NCI-H2107 treated with DMSO at 0.1 percent for 48 hours (cell line): ENCODE measurements around the gene MKLN1.
"Not testable (repeated sequence)": the region's sequence is repeated elsewhere in the genome, so short reads cannot be mapped to it uniquely, and the experiment has no call there.

Experiments used
- DNase-seq: peaks from one replicate; lab custom pipeline; 2025; ENCODE audit not compliant: unreplicated experiment; lab: John Stamatoyannopoulos, UW

Gene MKLN1

GRCh38 chr7:131327626-131328376, at the start of gene MKLN1:
Gene MKLN1, plus strand, starts transcription at chr7:131327876. Its CDS starts 24 bp downstream, at chr7:131327900.
- DNase-seq: peak; percentile 84

- DNase-seq: no peak
Measured at GRCh38 chr7:131279044-131279443, 48.6 kb upstream of the MKLN1 start.

DNA sequence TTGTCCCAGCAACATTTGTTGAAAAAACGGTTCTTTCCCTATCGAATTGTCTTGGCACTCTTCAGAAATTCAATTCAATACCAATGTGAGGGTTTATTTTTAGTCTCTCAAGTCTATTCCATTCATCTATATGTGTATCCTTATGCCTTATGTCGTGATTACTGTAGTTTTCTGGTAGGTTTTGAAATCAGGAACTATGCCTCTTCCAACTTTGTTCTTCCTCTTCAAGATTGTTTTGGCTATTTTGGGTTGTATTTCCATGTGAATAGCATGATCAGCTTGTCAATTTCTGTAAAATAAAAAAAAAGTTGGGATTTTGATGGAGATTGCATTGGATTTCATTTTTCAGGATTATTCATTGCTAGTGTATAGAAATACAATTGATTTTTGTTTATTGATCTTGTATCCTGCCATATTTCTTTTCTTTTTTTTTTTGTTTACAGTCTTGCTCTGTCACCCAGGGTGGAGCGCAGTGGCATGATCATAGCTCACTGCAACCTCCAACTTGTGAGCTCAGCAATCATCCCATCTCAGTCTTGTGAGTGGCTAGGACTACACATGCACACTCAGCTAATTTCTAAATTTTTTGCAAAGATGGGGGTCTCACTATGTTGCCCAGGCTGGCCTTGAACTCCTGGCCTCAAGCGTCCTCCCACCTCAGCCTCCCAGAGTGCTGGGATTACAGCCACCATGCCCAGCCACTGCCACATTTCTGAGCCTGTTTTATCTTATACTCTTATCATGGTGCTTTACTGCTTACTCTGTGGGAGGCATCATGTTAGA, 46.2 kb upstream of the MKLN1 start:
- DNase-seq: no peak

- peak; percentile 89 for DNase-seq
Measured at GRCh38 chr7:131284702-131285419, 42.8 kb upstream of the MKLN1 start.

GRCh38 chr7:131285556-131285955, 42.1 kb upstream of the MKLN1 start:
- no peak for DNase-seq

- no peak for DNase-seq
Measured at GRCh38 chr7:131288450-131288849, 39.2 kb upstream of the MKLN1 start.

GRCh38 chr7:131289051-131289450, 38.6 kb upstream of the MKLN1 start:
- DNase-seq: no peak

- no peak for DNase-seq
Measured at GRCh38 chr7:131292141-131292905, 35.4 kb upstream of the MKLN1 start.

- no peak for DNase-seq
Measured at GRCh38 chr7:131293018-131293417, 34.7 kb upstream of the MKLN1 start.

DNA sequence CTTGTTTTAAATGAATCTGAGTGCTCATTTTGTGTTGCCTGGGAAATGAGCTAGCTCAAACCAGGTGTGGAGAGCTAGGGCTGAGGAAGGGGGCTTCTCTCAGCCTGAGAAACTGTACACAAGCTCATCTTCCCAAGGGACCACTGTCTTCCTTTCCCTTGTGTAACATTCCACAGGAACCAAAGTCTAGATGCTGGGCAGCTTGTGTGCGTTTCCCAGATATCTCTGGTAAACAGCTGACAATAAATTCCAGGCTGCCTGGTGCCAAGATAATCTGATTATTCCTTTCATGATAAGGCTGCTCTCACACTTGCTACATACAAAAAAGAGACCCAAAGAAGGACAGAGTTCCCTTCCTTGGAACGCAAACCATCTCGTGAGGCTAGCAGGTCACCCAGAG, 33.1 kb upstream of the MKLN1 start:
- no peak for DNase-seq

GRCh38 chr7:131298608-131298992, 29.1 kb upstream of the MKLN1 start:
- DNase-seq: no peak

- no peak for DNase-seq
Measured at GRCh38 chr7:131299074-131299473, 28.6 kb upstream of the MKLN1 start.

DNA sequence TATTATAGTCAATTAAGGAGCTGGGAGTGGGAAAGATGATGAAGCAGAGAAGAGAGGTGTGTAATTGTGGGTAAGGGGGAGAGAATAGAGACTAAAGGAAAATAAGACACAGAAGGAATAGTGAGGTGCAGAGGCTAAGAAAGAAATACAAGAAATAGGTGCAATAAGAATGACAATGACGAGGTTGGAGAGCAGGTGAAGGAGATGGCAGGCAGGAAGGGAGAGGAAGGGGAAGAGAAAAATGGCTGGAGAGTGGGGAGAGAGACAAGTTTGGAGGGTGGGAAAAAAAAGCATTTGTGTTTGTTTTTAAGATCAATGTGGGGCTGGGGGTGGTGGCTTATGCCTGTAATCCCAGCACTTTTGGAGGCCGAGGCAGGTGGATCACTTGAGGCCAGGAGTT, 27.6 kb upstream of the MKLN1 start:
- DNase-seq: no peak

- DNase-seq: no peak
Measured at GRCh38 chr7:131300572-131301466, 26.9 kb upstream of the MKLN1 start.

DNA sequence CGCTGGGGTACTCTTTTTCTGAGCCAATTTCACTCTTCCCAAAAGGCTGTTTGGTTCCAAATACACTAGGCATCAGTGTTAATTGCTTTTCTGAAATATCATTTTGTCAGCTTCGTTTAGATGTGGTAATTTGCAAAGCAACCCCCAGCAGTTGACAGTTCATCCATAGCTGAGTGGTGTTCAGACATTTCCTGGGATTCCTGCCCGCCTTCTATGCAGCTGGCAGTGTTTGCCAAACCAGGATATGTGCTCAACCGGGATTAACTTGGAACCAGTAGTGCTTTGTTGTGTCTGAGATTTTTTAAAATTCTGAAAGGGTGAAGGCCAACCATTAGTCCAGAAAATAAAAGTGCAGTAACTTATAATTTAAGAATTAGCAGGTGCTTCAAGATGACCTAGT, 25.2 kb upstream of the MKLN1 start:
- DNase-seq: no peak

DNA sequence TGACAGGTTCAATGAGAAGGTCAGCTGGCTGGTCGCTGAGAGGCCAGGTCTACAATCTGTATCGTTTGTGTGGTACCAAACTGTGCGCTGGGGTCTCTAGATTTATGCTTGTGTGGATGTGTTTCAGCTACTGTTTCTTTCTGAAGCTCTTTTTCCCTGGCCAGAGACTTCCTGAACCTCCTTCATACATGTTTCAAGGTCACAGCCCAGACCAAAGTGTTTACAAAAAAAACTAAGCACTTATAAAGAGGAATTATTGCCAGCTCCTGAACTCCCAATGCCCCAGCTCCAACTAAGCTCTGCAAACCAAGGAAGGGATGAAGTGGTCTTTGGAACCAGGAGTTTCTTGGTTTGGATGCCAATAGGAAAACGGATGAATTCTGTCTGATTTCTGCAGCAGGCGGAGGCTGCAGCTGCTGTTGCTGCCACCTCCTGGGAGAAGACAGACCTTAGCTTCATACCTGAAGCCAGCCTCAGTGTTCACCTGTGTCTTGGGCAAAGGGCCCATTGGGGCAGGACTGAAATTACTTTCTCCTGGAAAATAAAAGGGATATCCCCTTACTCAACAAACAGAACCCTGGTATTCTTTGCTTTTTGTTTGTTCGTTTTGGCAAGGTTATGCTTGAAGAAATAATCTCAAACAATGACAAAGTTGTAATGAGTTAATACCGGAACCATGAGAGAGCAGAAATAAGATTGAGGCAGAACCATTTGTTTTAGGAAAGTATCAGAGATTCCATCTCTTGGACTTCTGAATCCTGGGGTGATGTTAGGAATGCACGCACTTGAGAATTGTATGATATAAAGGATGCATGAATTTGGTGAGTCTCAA, 24.6 kb upstream of the MKLN1 start:
- no peak for DNase-seq

DNA sequence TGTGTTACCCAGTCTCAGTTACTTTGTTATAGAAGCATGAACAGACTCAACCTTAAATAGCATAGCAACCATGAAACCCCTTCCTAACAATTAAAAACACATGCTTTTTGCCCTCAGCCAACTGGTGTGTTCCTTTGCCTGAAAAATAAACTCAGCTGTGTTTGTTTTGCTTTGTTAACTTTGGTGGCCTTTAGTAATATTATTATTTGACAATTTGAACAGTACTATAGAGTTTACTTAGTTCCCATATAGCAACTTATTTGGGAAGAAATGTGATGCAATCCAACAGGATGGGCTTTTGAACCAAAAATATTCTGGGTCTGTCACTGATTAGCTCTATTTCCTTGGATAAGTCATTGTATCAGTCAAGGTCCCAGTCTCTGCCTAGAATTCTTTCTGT, 22.5 kb upstream of the MKLN1 start:
- no peak for DNase-seq

DNA sequence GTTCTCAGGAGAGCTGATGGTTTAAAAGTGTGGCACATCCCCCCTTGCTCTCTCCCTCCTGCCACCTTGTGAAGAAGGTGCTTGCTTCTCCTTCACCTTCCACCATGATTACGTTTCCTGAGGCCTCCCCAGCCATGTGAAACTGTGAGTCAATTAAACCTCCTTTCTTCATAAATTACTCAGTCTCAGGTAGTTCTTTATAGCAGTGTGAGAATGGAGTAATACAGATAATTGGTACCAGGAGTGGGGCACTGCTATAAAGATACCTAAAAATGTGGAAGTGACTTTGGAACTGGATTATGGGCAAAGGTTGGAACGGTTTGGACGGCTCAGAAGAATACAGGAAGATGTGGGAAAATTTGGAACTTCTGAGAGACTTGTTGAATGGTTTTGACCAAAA, 21.6 kb upstream of the MKLN1 start:
- DNase-seq: not testable (repeated sequence)

DNA sequence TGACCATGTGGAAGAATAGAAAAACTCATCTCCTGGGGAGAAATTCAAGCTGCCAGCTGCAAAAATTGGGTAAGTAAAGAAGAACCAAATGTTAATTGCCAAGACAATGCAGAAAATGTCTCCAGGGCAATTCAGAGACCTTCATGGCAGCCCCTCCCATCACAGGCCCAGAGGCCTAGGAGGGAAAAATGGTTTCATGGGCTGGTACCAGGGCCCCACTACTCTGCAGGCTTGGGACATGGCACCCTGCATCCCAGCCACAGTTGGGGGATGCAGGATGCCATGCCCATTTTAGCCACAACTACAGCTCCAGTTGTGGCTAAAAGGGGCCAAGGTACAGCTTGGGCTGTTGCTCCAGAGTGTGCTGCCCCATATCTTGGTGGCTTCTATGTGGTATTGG, 20.9 kb upstream of the MKLN1 start:
- no peak for DNase-seq
